K562 (cell line): Measurements from ENCODE around the gene ENHO. TPM values are rescaled to one million over a fixed set of nuclear protein-coding genes. Genes with fewer than 3 reads are reported as not detected.
A peak's percentile ranks its signal among the peaks of the same experiment; 100 is the strongest.

Source experiments
- FOXP1 ChIP-seq: sonication (generic); formaldehyde crosslinking; IDR thresholded peaks from 2 replicates; pipeline ENCODE4 v1.8.0; 2022; ENCODE audit warnings: mild to moderate bottlenecking, missing genetic modification reagents
- HNRNPLL ChIP-seq: fragments of 200-400 bp; formaldehyde crosslinking; IDR thresholded peaks from 2 replicates; pipeline ENCODE4 v1.6.1; 2017; ENCODE audit warnings: low read length, low read depth, mild to moderate bottlenecking; ENCODE audit not compliant: poor library complexity, severe bottlenecking
- HNRNPUL1 ChIP-seq: fragments of 200-400 bp; formaldehyde crosslinking; IDR thresholded peaks from 2 replicates; pipeline ENCODE4 v1.6.1; 2017; ENCODE audit warnings: low read length
- HOXB6 ChIP-seq: fragments of 250-450 bp; sonication (Bioruptor Pico); IDR thresholded peaks from 2 replicates; pipeline ENCODE4 v1.5.1; 2022; ENCODE audit warnings: mild to moderate bottlenecking, borderline replicate concordance
- MEF2A ChIP-seq: IDR thresholded peaks from 2 replicates; pipeline ENCODE4 v1.6.1; 2011; ENCODE audit warnings: low read depth, mild to moderate bottlenecking, low read length, moderate library complexity; ENCODE audit not compliant: control insufficient read depth
- RAD21 ChIP-seq, 2 experiments: fragments of 250-450 bp in 1 of 2; fragments of 450-650 bp in 1 of 2; sonication (Bioruptor Pico) in 1 of 2; formaldehyde crosslinking in 1 of 2; IDR thresholded peaks in 1 of 2; conservative IDR thresholded peaks in 1 of 2; 2 replicates each; pipeline versions ENCODE4 v1.4.0 to v1.8.0; 2020 to 2022; ENCODE audit warnings: mild to moderate bottlenecking in 2 of 2, moderate library complexity in 1 of 2
- SMAD3 ChIP-seq: fragments of 450-650 bp; formaldehyde crosslinking; conservative IDR thresholded peaks from 2 replicates; pipeline ENCODE4 v1.4.0; 2020; ENCODE audit warnings: mild to moderate bottlenecking
- SMC3 ChIP-seq: conservative IDR thresholded peaks from 2 replicates; pipeline ENCODE4 v1.6.1; 2011; ENCODE audit warnings: low read depth, low read length, improper control_type of control experiment; ENCODE audit not compliant: insufficient read depth
- STAT5A ChIP-seq: IDR thresholded peaks from 2 replicates; pipeline ENCODE4 v1.6.1; 2012; ENCODE audit warnings: low read length, inconsistent platforms, borderline replicate concordance
- ZBTB8A ChIP-seq: fragments of 450-650 bp; IDR thresholded peaks from 2 replicates; pipeline ENCODE4 v1.6.1; 2018; ENCODE audit warnings: mild to moderate bottlenecking, moderate library complexity; ENCODE audit not compliant: partially characterized antibody
- ZKSCAN8 ChIP-seq: fragments of 200-800 bp; sonication (Bioruptor generic); IDR thresholded peaks from 2 replicates; pipeline ENCODE4 v1.6.1; 2016; ENCODE audit warnings: missing genetic modification characterization, missing compliant biosample characterization
- ZNF274 ChIP-seq: IDR thresholded peaks from 2 replicates; pipeline ENCODE4 v1.6.1; 2011; ENCODE audit warnings: low read depth, mild to moderate bottlenecking, low read length, moderate library complexity, borderline replicate concordance
- ZNF444 ChIP-seq: fragments of 250-450 bp; sonication (Bioruptor Pico); IDR thresholded peaks from 2 replicates; pipeline ENCODE4 v1.4.0; 2020; ENCODE audit warnings: mild to moderate bottlenecking, moderate library complexity
- polyA plus RNA-seq, 8 experiments: library from polyadenylated mRNA; depleted of rRNA in 4 of 8; stranded (reverse) in 5 of 8; unstranded in 3 of 8; fragments of >200 nt; fragmentation: Nextera tagmentation in 2 of 8; fragmentation: Illumina TruSeq in 1 of 8; extraction: Ambion mirVana in 2 of 8; extraction: Trizol in 1 of 8; gene quantifications; 2 replicates each; pipeline versions ENCODE4 v1.2.1 to v1.2.3, GENCODE V29; 2011 to 2014; ENCODE audit warnings: inconsistent platforms in 1 of 8, missing spikeins in 1 of 8
- total RNA-seq, 7 experiments: library from RNA; depleted of rRNA in 6 of 7; stranded (reverse); fragments of >200 nt in 6 of 7; fragmentation: Illumina TruSeq in 2 of 7; extraction: Trizol in 2 of 7; gene quantifications; 2 replicates each; pipeline versions ENCODE4 v1.2.1 to v1.2.3, GENCODE V29; 2011 to 2021; ENCODE audit warnings: low replicate concordance in 1 of 7
- TF ChIP-seq, protein P1 (sequence below), 3 experiments: IDR thresholded peaks in 2 of 3; conservative IDR thresholded peaks in 1 of 3; 2 replicates each; pipeline ENCODE4 v1.5.1; 2011 to 2012; ENCODE audit warnings: low read length in 3 of 3, mild to moderate bottlenecking in 3 of 3, control low read depth in 2 of 3, improper control_type of control experiment in 1 of 3, inconsistent platforms in 1 of 3, low read depth in 1 of 3, mixed read lengths in 1 of 3, moderate library complexity in 1 of 3; ENCODE audit not compliant: insufficient read depth in 2 of 3
- TF ChIP-seq, protein P2 (sequence below), 2 experiments: fragments of 450-650 bp; formaldehyde crosslinking in 1 of 2; IDR thresholded peaks; 2 replicates each; pipeline versions ENCODE4 v1.4.0 to v1.6.1; 2014 to 2020; ENCODE audit warnings: mild to moderate bottlenecking in 2 of 2, borderline replicate concordance in 1 of 2, low read depth in 1 of 2

The ENHO gene
- total and polyA plus RNA-seq, 9 of the 15 experiments (the other 6 are each of a cell fraction or from before 2014, with no cell fraction given): 0.24 TPM; not detected in 8

DNA sequence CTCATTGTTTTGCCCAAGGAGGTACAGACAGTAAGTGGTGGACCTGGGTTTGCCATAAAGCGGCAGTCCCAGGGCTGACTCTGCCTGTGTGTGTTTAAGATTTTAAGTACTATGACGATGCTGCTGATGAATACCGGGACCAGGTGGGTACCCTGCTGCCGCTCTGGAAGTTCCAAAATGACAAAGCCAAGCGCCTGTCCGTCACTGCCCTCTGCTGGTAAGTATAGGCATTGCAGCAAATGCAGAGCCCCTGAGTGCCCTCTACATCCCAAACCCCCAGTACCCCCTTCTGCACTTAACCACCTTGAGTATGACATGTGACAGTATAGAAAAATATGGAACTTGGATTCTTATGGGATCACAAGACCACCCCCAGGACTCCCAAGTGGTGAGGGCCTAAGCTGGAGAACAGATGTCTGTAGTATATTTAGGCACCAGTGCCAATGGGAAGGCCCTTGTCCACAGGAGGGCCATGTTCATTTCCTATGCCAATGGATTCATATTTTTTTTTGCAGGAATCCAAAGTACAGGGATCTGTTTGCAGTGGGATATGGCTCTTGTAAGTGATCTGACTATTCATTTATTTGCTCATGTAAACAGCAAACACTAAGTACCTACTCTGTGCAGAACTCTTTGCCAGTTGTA lies 22.0 kb downstream of the ENHO start (continued):
- TF ChIP-seq, protein P1, sequence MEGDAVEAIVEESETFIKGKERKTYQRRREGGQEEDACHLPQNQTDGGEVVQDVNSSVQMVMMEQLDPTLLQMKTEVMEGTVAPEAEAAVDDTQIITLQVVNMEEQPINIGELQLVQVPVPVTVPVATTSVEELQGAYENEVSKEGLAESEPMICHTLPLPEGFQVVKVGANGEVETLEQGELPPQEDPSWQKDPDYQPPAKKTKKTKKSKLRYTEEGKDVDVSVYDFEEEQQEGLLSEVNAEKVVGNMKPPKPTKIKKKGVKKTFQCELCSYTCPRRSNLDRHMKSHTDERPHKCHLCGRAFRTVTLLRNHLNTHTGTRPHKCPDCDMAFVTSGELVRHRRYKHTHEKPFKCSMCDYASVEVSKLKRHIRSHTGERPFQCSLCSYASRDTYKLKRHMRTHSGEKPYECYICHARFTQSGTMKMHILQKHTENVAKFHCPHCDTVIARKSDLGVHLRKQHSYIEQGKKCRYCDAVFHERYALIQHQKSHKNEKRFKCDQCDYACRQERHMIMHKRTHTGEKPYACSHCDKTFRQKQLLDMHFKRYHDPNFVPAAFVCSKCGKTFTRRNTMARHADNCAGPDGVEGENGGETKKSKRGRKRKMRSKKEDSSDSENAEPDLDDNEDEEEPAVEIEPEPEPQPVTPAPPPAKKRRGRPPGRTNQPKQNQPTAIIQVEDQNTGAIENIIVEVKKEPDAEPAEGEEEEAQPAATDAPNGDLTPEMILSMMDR (IDR thresholded peaks at IDR 0.05 in 2 of 3, conservative IDR thresholded peaks at IDR 0.05 in 1 of 3; ENCODE audit: insufficient read depth in 2 of 3, low read depth in 1 of 3, low read length in 3 of 3): peak; percentile 85 to 88 (median 85)
- TF ChIP-seq RAD21 (CRISPR knock-in tag; conservative IDR thresholded peaks at IDR 0.05 in 1 of 2, IDR thresholded peaks at IDR 0.05 in 1 of 2) (peak; percentile 70 to 85), ZNF444 (CRISPR knock-in tag) (no peak), HOXB6 (CRISPR knock-in tag) (no peak), ZNF274 (no peak), SMC3 (peak; percentile 82), ZKSCAN8 (CRISPR knock-in tag) (no peak), ZBTB8A (no peak), STAT5A (no peak), FOXP1 (no peak), SMAD3 (CRISPR knock-in tag) (no peak), HNRNPUL1 (no peak), HNRNPLL (no peak), MEF2A (no peak)
- TF ChIP-seq, protein P2, sequence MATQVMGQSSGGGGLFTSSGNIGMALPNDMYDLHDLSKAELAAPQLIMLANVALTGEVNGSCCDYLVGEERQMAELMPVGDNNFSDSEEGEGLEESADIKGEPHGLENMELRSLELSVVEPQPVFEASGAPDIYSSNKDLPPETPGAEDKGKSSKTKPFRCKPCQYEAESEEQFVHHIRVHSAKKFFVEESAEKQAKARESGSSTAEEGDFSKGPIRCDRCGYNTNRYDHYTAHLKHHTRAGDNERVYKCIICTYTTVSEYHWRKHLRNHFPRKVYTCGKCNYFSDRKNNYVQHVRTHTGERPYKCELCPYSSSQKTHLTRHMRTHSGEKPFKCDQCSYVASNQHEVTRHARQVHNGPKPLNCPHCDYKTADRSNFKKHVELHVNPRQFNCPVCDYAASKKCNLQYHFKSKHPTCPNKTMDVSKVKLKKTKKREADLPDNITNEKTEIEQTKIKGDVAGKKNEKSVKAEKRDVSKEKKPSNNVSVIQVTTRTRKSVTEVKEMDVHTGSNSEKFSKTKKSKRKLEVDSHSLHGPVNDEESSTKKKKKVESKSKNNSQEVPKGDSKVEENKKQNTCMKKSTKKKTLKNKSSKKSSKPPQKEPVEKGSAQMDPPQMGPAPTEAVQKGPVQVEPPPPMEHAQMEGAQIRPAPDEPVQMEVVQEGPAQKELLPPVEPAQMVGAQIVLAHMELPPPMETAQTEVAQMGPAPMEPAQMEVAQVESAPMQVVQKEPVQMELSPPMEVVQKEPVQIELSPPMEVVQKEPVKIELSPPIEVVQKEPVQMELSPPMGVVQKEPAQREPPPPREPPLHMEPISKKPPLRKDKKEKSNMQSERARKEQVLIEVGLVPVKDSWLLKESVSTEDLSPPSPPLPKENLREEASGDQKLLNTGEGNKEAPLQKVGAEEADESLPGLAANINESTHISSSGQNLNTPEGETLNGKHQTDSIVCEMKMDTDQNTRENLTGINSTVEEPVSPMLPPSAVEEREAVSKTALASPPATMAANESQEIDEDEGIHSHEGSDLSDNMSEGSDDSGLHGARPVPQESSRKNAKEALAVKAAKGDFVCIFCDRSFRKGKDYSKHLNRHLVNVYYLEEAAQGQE (IDR thresholded peaks at IDR 0.05; ENCODE audit: borderline replicate concordance): peak; percentile 81
- TF ChIP-seq, protein P2 (CRISPR knock-in tag; IDR thresholded peaks at IDR 0.05; ENCODE audit: low read depth): no peak
